CD4-positive, alpha-beta memory T cell (primary cell): ENCODE results near the gene GARNL3. TPM values are rescaled to one million over a fixed set of nuclear protein-coding genes. Genes with fewer than 3 reads are reported as not detected.
A peak's percentile ranks its signal among the peaks of the same experiment; 100 is the strongest.

Experiments used
- CTCF ChIA-PET: fragments of 350-600 bp; sonication (Branson Sonifier 250); formaldehyde crosslinking; loops from one replicate; lab custom pipeline; 2021; ENCODE audit warnings: inconsistent platforms; ENCODE audit not compliant: partially characterized antibody; lab: Charles Lee
- POLR2A ChIA-PET: fragments of 350-600 bp; sonication (Branson Sonifier 250); formaldehyde crosslinking; loops from one replicate; lab custom pipeline; 2021; ENCODE audit not compliant: partially characterized antibody; lab: Charles Lee
- DNase-seq, 5 donors: peaks; one replicate each; pipeline versions ENCODE4 v3.0.0 to v3.0.0-alpha.2; 2020 to 2022; ENCODE audit warnings: mixed read lengths in 1 of 5
- H3K27ac ChIP-seq: one replicate; pipeline ENCODE4 v1.7.0; 2013; ENCODE audit warnings: low read depth, low read length
- H3K27me3 ChIP-seq: 2 replicates; pipeline ENCODE4 v1.7.0; 2013; ENCODE audit warnings: mild to moderate bottlenecking, low read length, moderate library complexity; ENCODE audit not compliant: insufficient read depth
- H3K36me3 ChIP-seq: 2 replicates; pipeline ENCODE4 v1.7.0; 2013; ENCODE audit warnings: mild to moderate bottlenecking, low read length, moderate library complexity; ENCODE audit not compliant: insufficient read depth
- H3K4me1 ChIP-seq: 2 replicates; pipeline ENCODE4 v1.7.0; 2013; ENCODE audit warnings: mild to moderate bottlenecking, low read length, moderate library complexity; ENCODE audit not compliant: insufficient read depth
- H3K4me3 ChIP-seq, 2 donors: one replicate each; pipeline ENCODE4 v1.7.0; 2013; ENCODE audit warnings: low read length in 2 of 2, mild to moderate bottlenecking in 1 of 2
- H3K9me3 ChIP-seq, 2 donors: one replicate each; pipeline ENCODE4 v1.7.0; 2013; ENCODE audit warnings: low read length in 2 of 2, control low read depth in 1 of 2; ENCODE audit not compliant: control insufficient read depth in 1 of 2
- H3K27ac Mint-ChIP-seq, 7 donors: one replicate each; pipeline ENCODE4 v1.8.0; 2020 to 2021; ENCODE audit warnings: mixed read lengths in 7 of 7, mild to moderate bottlenecking in 6 of 7, inconsistent platforms in 3 of 7, moderate library complexity in 3 of 7
- H3K27me3 Mint-ChIP-seq, 2 donors: one replicate each; pipeline ENCODE4 v1.8.0; 2020 to 2021; ENCODE audit warnings: mixed read lengths in 2 of 2
- H3K36me3 Mint-ChIP-seq, 2 donors: one replicate each; pipeline ENCODE4 v1.8.0; 2020 to 2021; ENCODE audit warnings: mixed read lengths in 2 of 2, inconsistent platforms in 1 of 2, mild to moderate bottlenecking in 1 of 2
- H3K4me1 Mint-ChIP-seq, 4 donors: one replicate each; pipeline ENCODE4 v1.8.0; 2020 to 2021; ENCODE audit warnings: mixed read lengths in 4 of 4, mild to moderate bottlenecking in 1 of 4
- H3K4me3 Mint-ChIP-seq, 8 donors: one replicate each; pipeline ENCODE4 v1.8.0; 2020 to 2021; ENCODE audit warnings: mixed read lengths in 8 of 8, mild to moderate bottlenecking in 7 of 8, moderate library complexity in 6 of 8, inconsistent platforms in 3 of 8
- H3K9me3 Mint-ChIP-seq, 8 donors: one replicate each; pipeline ENCODE4 v1.8.0; 2020 to 2021; ENCODE audit warnings: mixed read lengths in 8 of 8, mild to moderate bottlenecking in 5 of 8, inconsistent platforms in 3 of 8, moderate library complexity in 1 of 8
- intact Hi-C: fragments of 100-400 bp; cut with micrococcal nuclease; formaldehyde crosslinking; loops from one replicate; pipeline ENCODE4 v1.15.1; 2023
- polyA plus RNA-seq, 2 donors: library from polyadenylated mRNA; unstranded; fragments of 300-500 nt; fragmentation: Illumina TruSeq; gene quantifications; one replicate each; pipeline ENCODE4 v1.2.3, GENCODE V29; 2021
- total RNA-seq, 2 experiments: library from RNA; stranded (reverse); gene quantifications; one replicate each; pipeline ENCODE4 v1.2.3, GENCODE V29; 2021

Gene GARNL3
- total and polyA plus RNA-seq, 4 experiments from 2014 or later: 0.41 to 6.6 (median 5.9) TPM; not detected in 1

DNA sequence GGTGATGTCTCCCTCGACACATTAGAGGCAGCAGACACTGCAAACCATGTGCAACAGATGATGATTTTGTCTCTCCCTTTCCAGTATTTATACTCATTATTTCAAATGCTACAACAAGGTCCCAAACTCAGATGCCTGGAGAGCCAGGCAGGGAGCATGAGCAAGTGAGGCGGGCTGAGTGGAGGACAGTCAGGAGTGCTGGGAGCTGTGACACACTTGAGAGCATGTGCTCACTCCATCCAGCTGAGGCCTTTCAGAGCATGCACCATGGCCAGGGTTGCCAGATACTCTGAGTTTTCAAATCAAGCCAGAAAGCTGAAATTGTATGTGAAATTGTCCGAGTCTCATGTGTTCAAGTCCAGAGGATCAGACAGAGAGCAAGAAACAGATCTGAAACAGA, 76.6 kb downstream of the GARNL3 start:
- Histone ChIP-seq H3K4me3 (no peak overlapping the region), H3K4me1 (no peaks in the 10 kb centered on the region), H3K9me3 (no peaks in the 10 kb centered on the region), H3K27me3 (no peaks in the 10 kb centered on the region), H3K36me3 (no peaks in the 10 kb centered on the region), H3K27ac (no peak overlapping the region)
- DNase-seq: no peak
- no peak overlapping the region for H3K27ac Mint-ChIP-seq
- peaks cover 0 to 13% of the 10 kb centered on the region in 2 donors for H3K36me3 Mint-ChIP-seq
- no peaks in the 10 kb centered on the region for H3K4me1 Mint-ChIP-seq
- H3K9me3 Mint-ChIP-seq: peaks cover 0 to 2% (median 0%) of the 10 kb centered on the region in 8 donors
- intact Hi-C loops: no loop called here
- POLR2A ChIA-PET: no interaction called here
- CTCF ChIA-PET: no interaction called here
- no peak overlapping the region for H3K4me3 Mint-ChIP-seq
- no peaks in the 10 kb centered on the region for H3K27me3 Mint-ChIP-seq

DNA sequence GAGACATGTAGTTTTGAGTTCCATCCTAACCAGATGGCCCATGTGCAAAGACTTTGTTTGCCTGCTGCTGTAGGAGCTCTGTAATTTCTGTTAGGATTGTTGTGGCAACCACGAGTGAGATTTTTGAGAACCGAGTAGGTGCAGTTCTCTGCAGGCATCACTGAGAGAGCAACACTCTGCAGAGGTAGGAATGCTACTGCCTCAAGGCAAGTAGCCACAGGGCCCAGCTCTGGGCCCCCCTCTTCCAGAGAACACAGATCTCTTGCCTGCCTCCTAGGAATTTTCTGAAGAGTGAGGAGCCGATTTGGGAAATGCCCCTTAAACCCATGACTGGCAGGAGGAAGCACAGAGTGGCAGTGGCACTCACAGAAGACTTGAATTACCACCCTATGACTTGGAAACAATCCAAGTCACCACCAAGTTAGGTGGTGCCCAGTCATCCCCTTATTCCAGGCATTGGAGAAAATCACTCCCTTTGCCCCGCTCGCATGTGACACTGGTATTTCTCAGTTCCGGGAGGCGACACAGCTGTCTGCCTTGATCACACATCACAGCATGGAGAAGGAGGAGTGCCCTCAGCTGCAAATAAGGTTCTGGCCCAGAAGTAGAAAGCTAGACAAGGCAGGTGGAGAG, 79.9 kb downstream of the GARNL3 start:
- no peak overlapping the region for H3K27ac ChIP-seq
- H3K4me3 ChIP-seq: no peak overlapping the region
- Mint-ChIP-seq H3K4me1 (no peaks in the 10 kb centered on the region), H3K4me3 (no peak overlapping the region), H3K27ac (peak overlapping the region in 1 of 7 donors; percentile 53), H3K9me3 (peaks cover 0 to 2% (median 0%) of the 10 kb centered on the region in 8 donors), H3K36me3 (peaks cover 0 to 13% of the 10 kb centered on the region in 2 donors), H3K27me3 (peaks cover 0 to 4% of the 10 kb centered on the region in 2 donors)
- no peaks in the 10 kb centered on the region for H3K4me1 ChIP-seq
- DNase-seq: no peak
- CTCF ChIA-PET: interaction anchor here (0.6 to 1.0 kb wide), 3 partner anchors 55 to 234 kb away, joined by 3 to 4 read pairs (median 3); a partner anchor contains a TSS
- H3K9me3 ChIP-seq: no peaks in the 10 kb centered on the region
- no peaks in the 10 kb centered on the region for H3K27me3 ChIP-seq
- POLR2A ChIA-PET: no interaction called here
- H3K36me3 ChIP-seq: no peaks in the 10 kb centered on the region
- intact Hi-C loops: no loop called here

DNA sequence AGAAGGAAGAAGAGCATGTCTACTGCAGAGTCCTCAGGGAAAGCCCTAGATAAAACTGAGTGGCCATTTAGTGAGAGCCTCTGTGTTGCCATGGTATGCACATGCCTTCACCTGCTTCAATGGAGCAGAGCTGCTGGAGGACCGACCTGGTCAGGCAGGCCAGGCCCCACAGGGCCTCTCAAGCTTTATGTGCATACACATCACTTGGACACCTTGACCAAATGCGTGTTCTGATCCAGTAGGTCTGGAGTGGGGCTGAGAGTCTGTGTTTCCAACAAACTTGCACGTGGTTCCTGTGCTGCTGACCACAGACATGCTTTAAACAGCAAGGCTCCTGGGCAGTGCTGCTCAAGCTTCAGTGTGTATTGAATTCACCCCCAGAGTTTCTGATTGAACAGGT, 81.0 kb downstream of the GARNL3 start:
- no peak overlapping the region for H3K27ac ChIP-seq
- intact Hi-C loops: no loop called here
- H3K36me3 Mint-ChIP-seq: peaks cover 0 to 11% of the 10 kb centered on the region in 2 donors
- no peak for DNase-seq
- POLR2A ChIA-PET: no interaction called here
- no peak overlapping the region for H3K4me3 ChIP-seq
- H3K36me3 ChIP-seq: no peaks in the 10 kb centered on the region
- no peak overlapping the region for H3K27ac Mint-ChIP-seq
- CTCF ChIA-PET: no interaction called here
- H3K27me3 ChIP-seq: no peaks in the 10 kb centered on the region
- H3K27me3 Mint-ChIP-seq: peaks cover 0 to 5% of the 10 kb centered on the region in 2 donors
- H3K4me1 Mint-ChIP-seq: no peaks in the 10 kb centered on the region
- H3K9me3 Mint-ChIP-seq: no peaks in the 10 kb centered on the region
- H3K4me1 ChIP-seq: no peaks in the 10 kb centered on the region
- no peak overlapping the region for H3K4me3 Mint-ChIP-seq
- no peaks in the 10 kb centered on the region for H3K9me3 ChIP-seq

GRCh38 chr9:127346584-127346983, 82.0 kb downstream of the GARNL3 start:
- ChIA-PET CTCF (no interaction called here), POLR2A (no interaction called here)
- no peaks in the 10 kb centered on the region for H3K4me1 Mint-ChIP-seq
- Histone ChIP-seq H3K4me1 (no peaks in the 10 kb centered on the region), H3K27ac (no peak overlapping the region), H3K9me3 (no peaks in the 10 kb centered on the region), H3K27me3 (no peaks in the 10 kb centered on the region), H3K36me3 (no peaks in the 10 kb centered on the region), H3K4me3 (no peak overlapping the region)
- no peaks in the 10 kb centered on the region for H3K9me3 Mint-ChIP-seq
- peaks cover 0 to 5% of the 10 kb centered on the region in 2 donors for H3K27me3 Mint-ChIP-seq
- H3K27ac Mint-ChIP-seq: no peak overlapping the region
- no peak overlapping the region for H3K4me3 Mint-ChIP-seq
- DNase-seq: no peak
- H3K36me3 Mint-ChIP-seq: peaks cover 0 to 3% of the 10 kb centered on the region in 2 donors
- intact Hi-C loops: no loop called here

GRCh38 chr9:127347831-127348776, 83.5 kb downstream of the GARNL3 start:
- intact Hi-C loops: no loop called here
- H3K4me3 ChIP-seq: no peak overlapping the region

DNA sequence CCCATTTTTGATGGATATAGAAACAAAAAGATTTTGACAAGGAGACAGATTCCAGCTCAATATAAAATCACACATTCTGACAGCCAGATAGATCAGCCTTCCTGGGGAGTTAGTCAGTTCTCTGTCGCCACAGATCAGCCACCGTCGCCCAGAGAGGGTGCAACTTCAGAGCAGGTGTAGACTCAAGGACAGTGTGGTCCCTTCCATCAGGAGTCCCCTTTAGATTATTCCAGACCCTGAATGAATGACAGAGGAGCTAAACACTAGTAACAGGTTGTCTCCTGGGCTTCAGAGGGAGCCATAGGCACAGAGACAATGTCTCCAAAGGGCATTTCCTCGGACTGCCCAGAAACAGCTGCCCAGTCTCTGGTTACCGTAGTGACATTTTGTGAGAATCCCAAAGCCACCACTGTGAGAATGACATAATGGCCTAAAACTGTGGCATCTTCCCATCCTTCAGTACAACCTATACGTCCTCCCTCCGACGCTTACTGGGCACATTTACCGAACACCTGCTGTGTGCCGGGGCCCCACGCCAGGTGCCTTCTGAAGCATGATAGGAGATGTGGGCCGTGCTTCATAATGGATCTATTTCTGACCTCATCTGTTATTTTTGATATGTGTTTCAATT, 85.0 kb downstream of the GARNL3 start:
- Mint-ChIP-seq H3K4me3 (no peak overlapping the region), H3K27ac (peak overlapping the region in 1 of 7 donors; percentile 22), H3K27me3 (peaks cover 5 to 14% of the 10 kb centered on the region in 2 donors), H3K4me1 (no peaks in the 10 kb centered on the region), H3K9me3 (no peaks in the 10 kb centered on the region), H3K36me3 (no peaks in the 10 kb centered on the region)
- Histone ChIP-seq H3K27ac (no peak overlapping the region), H3K9me3 (no peaks in the 10 kb centered on the region), H3K36me3 (no peaks in the 10 kb centered on the region), H3K4me1 (no peaks in the 10 kb centered on the region), H3K27me3 (no peaks in the 10 kb centered on the region), H3K4me3 (no peak overlapping the region)
- ChIA-PET CTCF (no interaction called here), POLR2A (no interaction called here)
- intact Hi-C loops: no loop called here
- DNase-seq: no peak

More at GRCh38 chr9:127347831-127348776, 83.5 kb downstream of the GARNL3 start:
- Mint-ChIP-seq H3K9me3 (no peaks in the 10 kb centered on the region), H3K4me3 (no peak overlapping the region), H3K27ac (no peak overlapping the region), H3K27me3 (peaks cover 2 to 8% of the 10 kb centered on the region in 2 donors), H3K4me1 (no peaks in the 10 kb centered on the region), H3K36me3 (no peaks in the 10 kb centered on the region)
- DNase-seq: no peak
- Histone ChIP-seq H3K27ac (no peak overlapping the region), H3K4me1 (no peaks in the 10 kb centered on the region), H3K9me3 (no peaks in the 10 kb centered on the region), H3K27me3 (no peaks in the 10 kb centered on the region), H3K36me3 (no peaks in the 10 kb centered on the region)
- ChIA-PET CTCF (no interaction called here), POLR2A (no interaction called here)
